GM19328 (cell line): ENCODE measurements around the gene HINT2.

Experiments used
- ATAC-seq: cut with Tn5 transposase; IDR thresholded peaks from one replicate; pipeline ENCODE4 v1.9.1; 2021; ENCODE audit warnings: mild to moderate bottlenecking, moderate library complexity; ENCODE audit not compliant: unreplicated experiment

HINT2 gene

GRCh38 chr9:35814841-35815543 is at the start of gene HINT2:
Gene HINT2 (minus strand): TSS chr9:35815042. CDS start chr9:35814979, 63 bp downstream.
- ATAC-seq = peak; percentile 74

GRCh38 chr9:35863583-35863982 is 48.7 kb upstream of the HINT2 start:
- no peak for ATAC-seq

- ATAC-seq = no peak
Measured at GRCh38 chr9:35862328-35862727, 47.5 kb upstream of the HINT2 start.

GRCh38 chr9:35861161-35861897 is 46.5 kb upstream of the HINT2 start:
- ATAC-seq = no peak

GRCh38 chr9:35859990-35860339 is 45.1 kb upstream of the HINT2 start:
- ATAC-seq = no peak

- ATAC-seq = no peak
Measured at GRCh38 chr9:35859310-35859989, 44.6 kb upstream of the HINT2 start.

GRCh38 chr9:35858458-35858857 is 43.6 kb upstream of the HINT2 start:
- ATAC-seq = no peak

- no peak for ATAC-seq
Measured at GRCh38 chr9:35856882-35857281, 42.0 kb upstream of the HINT2 start.

- no peak for ATAC-seq
Measured at GRCh38 chr9:35856206-35856605, 41.4 kb upstream of the HINT2 start.

- ATAC-seq = no peak
Measured at GRCh38 chr9:35854091-35854762, 39.4 kb upstream of the HINT2 start.

- ATAC-seq = no peak
Measured at GRCh38 chr9:35852876-35853865, 38.3 kb upstream of the HINT2 start.

GRCh38 chr9:35852267-35852815 is 37.5 kb upstream of the HINT2 start:
- ATAC-seq = no peak

GRCh38 chr9:35847792-35848572 is 33.1 kb upstream of the HINT2 start:
- peak; percentile 88 for ATAC-seq

- ATAC-seq = no peak
Measured at GRCh38 chr9:35845824-35846771, 31.3 kb upstream of the HINT2 start.

GRCh38 chr9:35844628-35845270 is 29.9 kb upstream of the HINT2 start:
- no peak for ATAC-seq

GRCh38 chr9:35842795-35843194 is 28.0 kb upstream of the HINT2 start:
- no peak for ATAC-seq

- no peak for ATAC-seq
Measured at GRCh38 chr9:35842020-35842745, 27.3 kb upstream of the HINT2 start.
